ENCODE results near the gene CNTNAP4. TPM values are rescaled to one million over a fixed set of nuclear protein-coding genes. Genes with fewer than 3 reads are reported as not detected.

Gene CNTNAP4
- total RNA-seq, 2 experiments from 2014 or later: not detected

GRCh38 chr16:76336112-76336511 is 58.9 kb downstream of the CNTNAP4 start:
- Mint-ChIP-seq H3K36me3 (ENCODE audit: low read depth) (no peaks in the 10 kb centered on the region), H3K27ac (no peak overlapping the region), H3K27me3 (no peaks in the 10 kb centered on the region), H3K9me3 (no peaks in the 10 kb centered on the region), H3K4me1 (no peaks in the 10 kb centered on the region), H3K4me3 (no peak overlapping the region)
- ChIA-PET POLR2A (no interaction called here), CTCF (no interaction called here)
- DNase-seq: no peak

- POLR2A ChIA-PET: no interaction called here
- no peak for DNase-seq
- no peaks in the 10 kb centered on the region for H3K27me3 Mint-ChIP-seq
- CTCF ChIA-PET: no interaction called here
- H3K4me1 Mint-ChIP-seq: no peaks in the 10 kb centered on the region
- no peaks in the 10 kb centered on the region for H3K9me3 Mint-ChIP-seq
- no peaks in the 10 kb centered on the region for H3K36me3 Mint-ChIP-seq (ENCODE audit: low read depth)
- no peak overlapping the region for H3K4me3 Mint-ChIP-seq
- no peak overlapping the region for H3K27ac Mint-ChIP-seq
Observed at GRCh38 chr16:76338472-76338871, 61.3 kb downstream of the CNTNAP4 start.

- no peak overlapping the region for H3K27ac Mint-ChIP-seq
- no peak for DNase-seq
- peaks cover 3% of the 10 kb centered on the region for H3K9me3 Mint-ChIP-seq
- no peak overlapping the region for H3K4me3 Mint-ChIP-seq
- ChIA-PET POLR2A (no interaction called here), CTCF (no interaction called here)
- no peaks in the 10 kb centered on the region for H3K4me1 Mint-ChIP-seq
- no peaks in the 10 kb centered on the region for H3K27me3 Mint-ChIP-seq
- H3K36me3 Mint-ChIP-seq (ENCODE audit: low read depth): no peaks in the 10 kb centered on the region
Observed at GRCh38 chr16:76343769-76344168, 66.6 kb downstream of the CNTNAP4 start.

- Mint-ChIP-seq H3K36me3 (ENCODE audit: low read depth) (no peaks in the 10 kb centered on the region), H3K4me3 (no peak overlapping the region), H3K27ac (no peak overlapping the region), H3K4me1 (no peaks in the 10 kb centered on the region), H3K27me3 (no peaks in the 10 kb centered on the region), H3K9me3 (peaks cover 3% of the 10 kb centered on the region)
- ChIA-PET CTCF (no interaction called here), POLR2A (no interaction called here)
- no peak for DNase-seq
Observed at GRCh38 chr16:76345163-76345661, 68.0 kb downstream of the CNTNAP4 start.

- Mint-ChIP-seq H3K36me3 (ENCODE audit: low read depth) (no peaks in the 10 kb centered on the region), H3K4me1 (no peaks in the 10 kb centered on the region), H3K27me3 (no peaks in the 10 kb centered on the region), H3K27ac (no peak overlapping the region), H3K9me3 (peaks cover 3% of the 10 kb centered on the region), H3K4me3 (no peak overlapping the region)
- no peak for DNase-seq
- CTCF ChIA-PET: no interaction called here
- POLR2A ChIA-PET: no interaction called here
Observed at GRCh38 chr16:76346210-76346609, 69.0 kb downstream of the CNTNAP4 start.

- no peak overlapping the region for H3K4me3 Mint-ChIP-seq
- DNase-seq: no peak
- H3K9me3 Mint-ChIP-seq: no peaks in the 10 kb centered on the region
- H3K4me1 Mint-ChIP-seq: no peaks in the 10 kb centered on the region
- POLR2A ChIA-PET: no interaction called here
- no peak overlapping the region for H3K27ac Mint-ChIP-seq
- CTCF ChIA-PET: no interaction called here
- H3K27me3 Mint-ChIP-seq: no peaks in the 10 kb centered on the region
- no peaks in the 10 kb centered on the region for H3K36me3 Mint-ChIP-seq (ENCODE audit: low read depth)
Observed at GRCh38 chr16:76351441-76351840, 74.2 kb downstream of the CNTNAP4 start.

- Mint-ChIP-seq H3K4me1 (no peaks in the 10 kb centered on the region), H3K36me3 (ENCODE audit: low read depth) (no peaks in the 10 kb centered on the region), H3K27ac (no peak overlapping the region), H3K4me3 (no peak overlapping the region), H3K9me3 (no peaks in the 10 kb centered on the region), H3K27me3 (no peaks in the 10 kb centered on the region)
- CTCF ChIA-PET: no interaction called here
- POLR2A ChIA-PET: no interaction called here
- no peak for DNase-seq
Observed at GRCh38 chr16:76360404-76360803, 83.2 kb downstream of the CNTNAP4 start.

GRCh38 chr16:76370344-76370743 is 93.1 kb downstream of the CNTNAP4 start:
- POLR2A ChIA-PET: no interaction called here
- Mint-ChIP-seq H3K9me3 (peaks cover 3% of the 10 kb centered on the region), H3K4me3 (no peak overlapping the region), H3K36me3 (ENCODE audit: low read depth) (no peaks in the 10 kb centered on the region), H3K27ac (no peak overlapping the region), H3K27me3 (no peaks in the 10 kb centered on the region), H3K4me1 (no peaks in the 10 kb centered on the region)
- CTCF ChIA-PET: no interaction called here
- no peak for DNase-seq

- no peaks in the 10 kb centered on the region for H3K4me1 Mint-ChIP-seq
- POLR2A ChIA-PET: no interaction called here
- peaks cover 3% of the 10 kb centered on the region for H3K9me3 Mint-ChIP-seq
- no peak for DNase-seq
- H3K36me3 Mint-ChIP-seq (ENCODE audit: low read depth): no peaks in the 10 kb centered on the region
- H3K4me3 Mint-ChIP-seq: no peak overlapping the region
- H3K27me3 Mint-ChIP-seq: no peaks in the 10 kb centered on the region
- CTCF ChIA-PET: interaction anchor here (0.5 to 0.6 kb wide), 3 partner anchors 117 to 516 kb away, joined by 3 to 4 read pairs (median 3); no protein-coding TSS in a partner anchor
- H3K27ac Mint-ChIP-seq: no peak overlapping the region
Observed at GRCh38 chr16:76371441-76371840, 94.2 kb downstream of the CNTNAP4 start.

GRCh38 chr16:76373998-76374397 is 96.8 kb downstream of the CNTNAP4 start:
- no peaks in the 10 kb centered on the region for H3K27me3 Mint-ChIP-seq
- ChIA-PET POLR2A (no interaction called here), CTCF (no interaction called here)
- no peak overlapping the region for H3K27ac Mint-ChIP-seq
- H3K4me3 Mint-ChIP-seq: no peak overlapping the region
- H3K9me3 Mint-ChIP-seq: peaks cover 3% of the 10 kb centered on the region
- no peak for DNase-seq
- no peaks in the 10 kb centered on the region for H3K36me3 Mint-ChIP-seq (ENCODE audit: low read depth)
- no peaks in the 10 kb centered on the region for H3K4me1 Mint-ChIP-seq

- H3K4me3 Mint-ChIP-seq: no peak overlapping the region
- H3K27me3 Mint-ChIP-seq: no peaks in the 10 kb centered on the region
- H3K27ac Mint-ChIP-seq: no peak overlapping the region
- no peak for DNase-seq
- no peaks in the 10 kb centered on the region for H3K9me3 Mint-ChIP-seq
- no peaks in the 10 kb centered on the region for H3K36me3 Mint-ChIP-seq (ENCODE audit: low read depth)
- no peaks in the 10 kb centered on the region for H3K4me1 Mint-ChIP-seq
- POLR2A ChIA-PET: no interaction called here
- CTCF ChIA-PET: no interaction called here
Observed at GRCh38 chr16:76376988-76377387, 99.8 kb downstream of the CNTNAP4 start.

- H3K4me1 Mint-ChIP-seq: no peaks in the 10 kb centered on the region
- POLR2A ChIA-PET: no interaction called here
- H3K4me3 Mint-ChIP-seq: no peak overlapping the region
- DNase-seq: no peak
- no peak overlapping the region for H3K27ac Mint-ChIP-seq
- H3K9me3 Mint-ChIP-seq: no peaks in the 10 kb centered on the region
- H3K36me3 Mint-ChIP-seq (ENCODE audit: low read depth): no peaks in the 10 kb centered on the region
- H3K27me3 Mint-ChIP-seq: no peaks in the 10 kb centered on the region
- CTCF ChIA-PET: no interaction called here
Observed at GRCh38 chr16:76378020-76378419, 100.8 kb downstream of the CNTNAP4 start.

GRCh38 chr16:76381096-76381495 is 103.9 kb downstream of the CNTNAP4 start:
- Mint-ChIP-seq H3K36me3 (ENCODE audit: low read depth) (no peaks in the 10 kb centered on the region), H3K4me3 (no peak overlapping the region), H3K27ac (no peak overlapping the region), H3K9me3 (no peaks in the 10 kb centered on the region), H3K4me1 (no peaks in the 10 kb centered on the region), H3K27me3 (no peaks in the 10 kb centered on the region)
- no peak for DNase-seq
- POLR2A ChIA-PET: no interaction called here
- CTCF ChIA-PET: no interaction called here

GRCh38 chr16:76385601-76386230 is 108.5 kb downstream of the CNTNAP4 start:
- Mint-ChIP-seq H3K4me3 (no peak overlapping the region), H3K9me3 (no peaks in the 10 kb centered on the region), H3K27ac (no peak overlapping the region), H3K27me3 (no peaks in the 10 kb centered on the region), H3K4me1 (no peaks in the 10 kb centered on the region), H3K36me3 (ENCODE audit: low read depth) (no peaks in the 10 kb centered on the region)
- ChIA-PET CTCF (no interaction called here), POLR2A (no interaction called here)
- no peak for DNase-seq

Measured in activated CD4-positive, alpha-beta T cell treated with anti-CD3 and anti-CD28 coated beads, Interleukin-2, amount 10 ng/mL, durations not matched to agents 7 days and 5 days (primary cell).